GM23338 (cell line): ENCODE data around the gene ST3GAL2. TPM values are rescaled to one million over a fixed set of nuclear protein-coding genes. Genes with fewer than 3 reads are reported as not detected.

Experiments
- ATAC-seq: fragments of 200-7000 bp; cut with Tn5 transposase; 3 replicates; pipeline ENCODE4 v1.9.1; 2020
- DNase-seq: peaks from one replicate; pipeline ENCODE4 v3.0.0-alpha.2; 2015; ENCODE audit warnings: low spot score
- H2AFZ ChIP-seq: fragments of 200-600 bp; sonication (generic); 2 replicates; pipeline ENCODE4 v1.8.0; 2016; ENCODE audit warnings: antibody characterized with exemption, mild to moderate bottlenecking, moderate library complexity
- H3F3A ChIP-seq: fragments of 200-600 bp; sonication (generic); replicated peaks from 2 replicates; pipeline ENCODE4 v1.8.0; 2017; ENCODE audit warnings: antibody characterized with exemption, mixed run types, low read depth
- H3K27ac ChIP-seq: fragments of 200-600 bp; sonication (generic); 2 replicates; pipeline ENCODE4 v1.6.1; 2016; ENCODE audit warnings: low read depth
- H3K27me3 ChIP-seq: fragments of 200-600 bp; sonication (generic); 2 replicates; pipeline ENCODE4 v1.8.0; 2016; ENCODE audit warnings: mild to moderate bottlenecking, mixed run types, moderate library complexity; ENCODE audit not compliant: insufficient read depth
- H3K36me3 ChIP-seq: fragments of 200-600 bp; sonication (generic); 2 replicates; pipeline ENCODE4 v1.8.0; 2016; ENCODE audit warnings: mild to moderate bottlenecking; ENCODE audit not compliant: insufficient read depth
- H3K4me1 ChIP-seq: fragments of 200-600 bp; sonication (generic); 2 replicates; pipeline ENCODE4 v1.8.0; 2016; ENCODE audit warnings: mild to moderate bottlenecking, moderate library complexity; ENCODE audit not compliant: insufficient read depth
- H3K4me2 ChIP-seq: fragments of 200-600 bp; sonication (generic); 2 replicates; pipeline ENCODE4 v1.7.1; 2017; ENCODE audit warnings: mixed run types
- H3K4me3 ChIP-seq: fragments of 200-600 bp; sonication (generic); 2 replicates; pipeline ENCODE4 v1.6.1; 2016; ENCODE audit warnings: mixed run types
- H3K79me2 ChIP-seq: fragments of 200-600 bp; sonication (generic); replicated peaks from 2 replicates; pipeline ENCODE4 v1.8.0; 2017; ENCODE audit warnings: mild to moderate bottlenecking; ENCODE audit not compliant: insufficient read depth
- H3K9me2 ChIP-seq: fragments of 200-600 bp; sonication (generic); 2 replicates; pipeline ENCODE4 v1.8.0; 2017; ENCODE audit not compliant: insufficient read depth
- H4K20me1 ChIP-seq: fragments of 200-600 bp; sonication (generic); replicated peaks from 2 replicates; pipeline ENCODE4 v1.8.0; 2017; ENCODE audit warnings: mild to moderate bottlenecking; ENCODE audit not compliant: insufficient read depth
- H3K27ac Mint-ChIP-seq: 2 replicates; pipeline ENCODE4 v1.8.0; 2020; ENCODE audit warnings: inconsistent platforms, mild to moderate bottlenecking, moderate library complexity, mixed read lengths
- H3K27me3 Mint-ChIP-seq: 3 replicates; pipeline ENCODE4 v1.8.0; 2022; ENCODE audit warnings: low read depth, mild to moderate bottlenecking, moderate library complexity, mixed read lengths, inconsistent platforms; ENCODE audit not compliant: insufficient read depth, poor library complexity
- H3K36me3 Mint-ChIP-seq: 3 replicates; pipeline ENCODE4 v1.8.0; 2021; ENCODE audit warnings: low read depth, mild to moderate bottlenecking, inconsistent platforms, moderate library complexity, mixed read lengths
- H3K4me1 Mint-ChIP-seq: 3 replicates; pipeline ENCODE4 v1.8.0; 2020; ENCODE audit warnings: mild to moderate bottlenecking, inconsistent platforms, mixed read lengths
- H3K4me3 Mint-ChIP-seq: 3 replicates; pipeline ENCODE4 v1.8.0; 2021; ENCODE audit warnings: moderate library complexity, mild to moderate bottlenecking, inconsistent platforms, mixed read lengths
- H3K9me3 Mint-ChIP-seq: 3 replicates; pipeline ENCODE4 v1.8.0; 2020; ENCODE audit warnings: moderate library complexity, mild to moderate bottlenecking, inconsistent platforms, mixed read lengths
- CREB1 ChIP-seq: fragments of 250-450 bp; sonication (Bioruptor Pico); IDR thresholded peaks from 2 replicates; pipeline ENCODE4 v1.5.0; 2020; ENCODE audit warnings: low read depth, mild to moderate bottlenecking, moderate library complexity
- ETS1 ChIP-seq: IDR thresholded peaks from 2 replicates; pipeline ENCODE4 v1.6.1; 2016; ENCODE audit warnings: antibody characterized with exemption
- EZH2 ChIP-seq: fragments of 200-600 bp; sonication (generic); IDR thresholded peaks from one replicate; pipeline ENCODE4 v1.8.0; 2017; ENCODE audit warnings: antibody characterized with exemption, mild to moderate bottlenecking, low read depth; ENCODE audit not compliant: unreplicated experiment
- EZH2phosphoT487 ChIP-seq: fragments of 200-600 bp; sonication (generic); IDR thresholded peaks from one replicate; pipeline ENCODE4 v1.8.1; 2018; ENCODE audit warnings: antibody characterized with exemption; ENCODE audit not compliant: unreplicated experiment
- JUNB ChIP-seq: IDR thresholded peaks from one replicate; pipeline ENCODE4 v1.6.1; 2016; ENCODE audit warnings: antibody characterized with exemption; ENCODE audit not compliant: unreplicated experiment
- NANOG ChIP-seq: IDR thresholded peaks from 2 replicates; pipeline ENCODE4 v1.6.1; 2016; ENCODE audit warnings: antibody characterized with exemption, borderline replicate concordance
- POLR2AphosphoS5 ChIP-seq: IDR thresholded peaks from 2 replicates; pipeline ENCODE4 v1.6.1; 2016; ENCODE audit warnings: antibody characterized with exemption, low read depth
- STAT1 ChIP-seq: IDR thresholded peaks from one replicate; pipeline ENCODE4 v1.6.1; 2016; ENCODE audit warnings: antibody characterized with exemption; ENCODE audit not compliant: unreplicated experiment
- ZNF114 ChIP-seq: fragments of 250-450 bp; sonication (Bioruptor Pico); IDR thresholded peaks from 2 replicates; pipeline ENCODE4 v1.5.0; 2020; ENCODE audit warnings: mild to moderate bottlenecking, moderate library complexity
- ZNF331 ChIP-seq: fragments of 250-450 bp; sonication (Bioruptor Pico); IDR thresholded peaks from 2 replicates; pipeline ENCODE4 v1.5.0; 2020; ENCODE audit warnings: low read depth, mild to moderate bottlenecking, moderate library complexity
- polyA plus RNA-seq: library from polyadenylated mRNA; unstranded; fragments of >200 nt; fragmentation: Nextera tagmentation; extraction: Ambion mirVana; gene quantifications from 2 replicates; pipeline ENCODE4 v1.2.1, GENCODE V29; 2016
- total RNA-seq: library from RNA; depleted of rRNA; stranded (reverse); fragments of >200 nt; shearing (Covaris generic); gene quantifications from 2 replicates; pipeline ENCODE4 v1.2.3, GENCODE V29; 2014
- TF ChIP-seq, protein P1 (sequence below), 2 experiments: fragments of 200-600 bp in 1 of 2; sonication (generic) in 1 of 2; conservative IDR thresholded peaks; 2 replicates each; pipeline versions ENCODE4 v1.5.1 to v1.6.1; 2016 to 2017; ENCODE audit warnings: antibody characterized with exemption in 2 of 2, low read depth in 2 of 2, mild to moderate bottlenecking in 2 of 2, moderate library complexity in 1 of 2

Gene ST3GAL2
- total and polyA plus RNA-seq, 2 experiments from 2014 or later: 12.3 to 39.8 TPM

DNA sequence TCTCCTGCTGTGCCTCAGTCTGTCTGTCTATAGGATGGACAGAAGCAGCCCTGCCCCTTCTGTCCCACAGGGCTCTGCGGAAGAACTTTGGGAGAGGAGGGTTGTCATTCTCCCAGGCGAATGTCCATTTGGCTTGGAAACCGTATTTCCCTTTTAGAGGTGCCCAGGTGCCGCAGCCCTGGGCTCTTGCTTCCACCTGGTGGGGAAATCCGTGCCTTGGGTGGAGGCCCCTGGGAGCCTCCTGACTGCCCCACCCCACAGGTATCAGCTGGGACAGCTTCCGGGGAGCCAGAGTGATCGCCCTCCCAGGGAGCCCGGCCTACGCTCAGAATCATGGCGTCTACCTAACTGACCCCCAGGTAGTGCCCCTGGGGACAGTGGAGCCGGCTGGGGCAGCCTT, 28.2 kb upstream of the ST3GAL2 start:
- Mint-ChIP-seq H3K4me1 (peaks cover 4% of the 10 kb centered on the region; the same call in 2 of the 3 replicates), H3K4me3 (no peak overlapping the region), H3K27me3 (peaks cover 4% of the 10 kb centered on the region), H3K36me3 (no peaks in the 10 kb centered on the region; the same call in 2 of the 3 replicates), H3K9me3 (no peaks in the 10 kb centered on the region), H3K27ac (no peak overlapping the region)
- no peaks in the 10 kb centered on the region for H3F3A ChIP-seq
- no peaks in the 10 kb centered on the region for H3K36me3 ChIP-seq
- H3K79me2 ChIP-seq: no peaks in the 10 kb centered on the region
- H3K9me2 ChIP-seq: no peaks in the 10 kb centered on the region
- ATAC-seq (peak; percentile 20), DNase-seq (no peak)
- H3K4me1 ChIP-seq: no peaks in the 10 kb centered on the region
- H4K20me1 ChIP-seq: no peaks in the 10 kb centered on the region
- no peak overlapping the region for H3K4me3 ChIP-seq
- H3K27ac ChIP-seq: no peak overlapping the region
- no peak overlapping the region for H3K4me2 ChIP-seq
- TF ChIP-seq, protein P1, sequence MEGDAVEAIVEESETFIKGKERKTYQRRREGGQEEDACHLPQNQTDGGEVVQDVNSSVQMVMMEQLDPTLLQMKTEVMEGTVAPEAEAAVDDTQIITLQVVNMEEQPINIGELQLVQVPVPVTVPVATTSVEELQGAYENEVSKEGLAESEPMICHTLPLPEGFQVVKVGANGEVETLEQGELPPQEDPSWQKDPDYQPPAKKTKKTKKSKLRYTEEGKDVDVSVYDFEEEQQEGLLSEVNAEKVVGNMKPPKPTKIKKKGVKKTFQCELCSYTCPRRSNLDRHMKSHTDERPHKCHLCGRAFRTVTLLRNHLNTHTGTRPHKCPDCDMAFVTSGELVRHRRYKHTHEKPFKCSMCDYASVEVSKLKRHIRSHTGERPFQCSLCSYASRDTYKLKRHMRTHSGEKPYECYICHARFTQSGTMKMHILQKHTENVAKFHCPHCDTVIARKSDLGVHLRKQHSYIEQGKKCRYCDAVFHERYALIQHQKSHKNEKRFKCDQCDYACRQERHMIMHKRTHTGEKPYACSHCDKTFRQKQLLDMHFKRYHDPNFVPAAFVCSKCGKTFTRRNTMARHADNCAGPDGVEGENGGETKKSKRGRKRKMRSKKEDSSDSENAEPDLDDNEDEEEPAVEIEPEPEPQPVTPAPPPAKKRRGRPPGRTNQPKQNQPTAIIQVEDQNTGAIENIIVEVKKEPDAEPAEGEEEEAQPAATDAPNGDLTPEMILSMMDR (conservative IDR thresholded peaks at IDR 0.05; ENCODE audit: low read depth in 2 of 2): peak; percentile 9 to 56; a peak in 2 of 4 replicates
- no peak for TF ChIP-seq STAT1
- TF ChIP-seq ZNF114 (CRISPR knock-in tag): no peak
- TF ChIP-seq JUNB: no peak
- no peak overlapping the region for H2AFZ ChIP-seq
- no peaks in the 10 kb centered on the region for H3K27me3 ChIP-seq

DNA sequence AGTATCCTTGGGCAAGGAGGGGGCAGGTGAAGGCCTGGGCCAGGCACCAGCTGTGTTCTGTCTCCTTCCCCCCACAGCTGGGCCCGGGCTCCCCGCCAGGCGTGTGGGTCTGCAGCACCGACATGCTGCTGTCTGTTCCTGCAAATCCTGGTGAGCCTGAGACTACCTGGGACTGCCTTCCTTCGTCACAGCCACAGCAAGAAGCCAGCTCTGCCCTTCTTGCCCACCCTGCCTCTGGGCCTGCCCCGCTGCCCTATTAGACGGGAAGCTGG, 27.8 kb upstream of the ST3GAL2 start:
- Histone ChIP-seq H3K27me3 (no peaks in the 10 kb centered on the region), H3F3A (no peaks in the 10 kb centered on the region), H4K20me1 (no peaks in the 10 kb centered on the region), H3K36me3 (no peaks in the 10 kb centered on the region), H3K4me2 (no peak overlapping the region), H3K4me1 (no peaks in the 10 kb centered on the region), H3K4me3 (no peak overlapping the region), H3K79me2 (no peaks in the 10 kb centered on the region), H2AFZ (no peak overlapping the region), H3K9me2 (no peaks in the 10 kb centered on the region), H3K27ac (no peak overlapping the region)
- H3K9me3 Mint-ChIP-seq: no peaks in the 10 kb centered on the region
- H3K36me3 Mint-ChIP-seq: no peaks in the 10 kb centered on the region; the same call in 2 of the 3 replicates
- ATAC-seq: no peak
- H3K4me3 Mint-ChIP-seq: no peak overlapping the region
- H3K27ac Mint-ChIP-seq: no peak overlapping the region
- peaks cover 4% of the 10 kb centered on the region for H3K27me3 Mint-ChIP-seq
- peaks cover 5% of the 10 kb centered on the region; the same call in 2 of the 3 replicates for H3K4me1 Mint-ChIP-seq
- no peak for DNase-seq
- TF ChIP-seq CREB1: no peak
- no peak for TF ChIP-seq ETS1
- no peak for TF ChIP-seq NANOG
- TF ChIP-seq EZH2: no peak
- no peak for TF ChIP-seq EZH2phosphoT487
- TF ChIP-seq POLR2AphosphoS5: no peak
- TF ChIP-seq, protein P1 (conservative IDR thresholded peaks at IDR 0.05; ENCODE audit: low read depth in 2 of 2): no peak
- TF ChIP-seq ZNF331: no peak
- TF ChIP-seq STAT1: no peak
- no peak for TF ChIP-seq JUNB
- TF ChIP-seq ZNF114 (CRISPR knock-in tag): no peak
